ENCODE measurements around the gene TKFC.
A peak's percentile ranks its signal among the peaks of the same experiment; 100 is the strongest.

Gene TKFC

GRCh38 chr11:61358566-61358965, 25.5 kb downstream of the TKFC start:
- TF ChIP-seq CTCF (IDR thresholded peaks at IDR 0.05; ENCODE audit: borderline replicate concordance, insufficient read depth, low read depth, low read length) = no peak
- H3K4me3 ChIP-seq (ENCODE audit: low read depth, low read length) = no peak overlapping the region

GRCh38 chr11:61359516-61359915, 26.5 kb downstream of the TKFC start:
- H3K4me3 ChIP-seq (ENCODE audit: low read depth, low read length) = no peak overlapping the region
- no peak for TF ChIP-seq CTCF (IDR thresholded peaks at IDR 0.05; ENCODE audit: borderline replicate concordance, insufficient read depth, low read depth, low read length)

- no peak for TF ChIP-seq CTCF (IDR thresholded peaks at IDR 0.05; ENCODE audit: borderline replicate concordance, insufficient read depth, low read depth, low read length)
Measured at GRCh38 chr11:61361237-61361740, 28.3 kb downstream of the TKFC start.

GRCh38 chr11:61361741-61362541, 28.9 kb downstream of the TKFC start, which contains the start of the genes CYB561A3 and TMEM138:
CYB561A3 (minus strand) TSS chr11:61361882; CDS start chr11:61356713, 5,169 bp downstream.
TMEM138 (plus strand) TSS chr11:61362374; CDS start chr11:61364391, 2,017 bp downstream.
- H3K4me3 ChIP-seq (ENCODE audit: low read depth, low read length) = peak within 1 kb of the TSS; percentile 93
- no peak for TF ChIP-seq CTCF (IDR thresholded peaks at IDR 0.05; ENCODE audit: borderline replicate concordance, insufficient read depth, low read depth, low read length)

More at GRCh38 chr11:61361237-61361740, 28.3 kb downstream of the TKFC start:
- H3K4me3 ChIP-seq (ENCODE audit: low read depth, low read length) = peak overlapping the region; percentile 93

- no peak for TF ChIP-seq CTCF (IDR thresholded peaks at IDR 0.05; ENCODE audit: borderline replicate concordance, insufficient read depth, low read depth, low read length)
- peak overlapping the region; percentile 93 for H3K4me3 ChIP-seq (ENCODE audit: low read depth, low read length)
Measured at GRCh38 chr11:61362542-61362875, 29.5 kb downstream of the TKFC start.

GRCh38 chr11:61364012-61364675, 31.1 kb downstream of the TKFC start:
- TF ChIP-seq CTCF (IDR thresholded peaks at IDR 0.05; ENCODE audit: borderline replicate concordance, insufficient read depth, low read depth, low read length) = no peak
- no peak overlapping the region for H3K4me3 ChIP-seq (ENCODE audit: low read depth, low read length)
